HG03060 (cell line): ENCODE data around the gene FRRS1.

ENCODE experiments used
- ATAC-seq: cut with Tn5 transposase; IDR thresholded peaks from one replicate; pipeline ENCODE4 v1.9.1; 2021; ENCODE audit warnings: low read depth, moderate number of reproducible peaks; ENCODE audit not compliant: unreplicated experiment

FRRS1 gene

DNA sequence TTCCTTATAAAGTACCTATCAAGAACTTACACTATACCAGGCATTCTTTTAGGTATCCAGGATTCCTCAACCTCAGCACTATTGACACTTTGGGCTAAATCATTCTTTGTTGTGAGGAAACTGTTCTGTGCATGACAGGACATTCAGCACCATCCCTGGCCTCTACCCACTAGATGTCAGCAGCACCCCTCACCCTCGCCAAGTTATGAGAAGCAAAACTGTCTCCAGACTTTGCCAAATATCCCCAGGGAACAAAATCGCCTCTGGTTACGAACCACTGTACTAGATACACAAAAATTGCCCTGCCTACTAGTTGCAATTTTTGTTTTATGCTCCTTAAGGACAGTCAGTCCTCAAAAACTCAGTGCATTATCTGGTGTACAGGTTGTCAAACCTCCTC is 84.9 kb downstream of the FRRS1 start:
- no peak for ATAC-seq

DNA sequence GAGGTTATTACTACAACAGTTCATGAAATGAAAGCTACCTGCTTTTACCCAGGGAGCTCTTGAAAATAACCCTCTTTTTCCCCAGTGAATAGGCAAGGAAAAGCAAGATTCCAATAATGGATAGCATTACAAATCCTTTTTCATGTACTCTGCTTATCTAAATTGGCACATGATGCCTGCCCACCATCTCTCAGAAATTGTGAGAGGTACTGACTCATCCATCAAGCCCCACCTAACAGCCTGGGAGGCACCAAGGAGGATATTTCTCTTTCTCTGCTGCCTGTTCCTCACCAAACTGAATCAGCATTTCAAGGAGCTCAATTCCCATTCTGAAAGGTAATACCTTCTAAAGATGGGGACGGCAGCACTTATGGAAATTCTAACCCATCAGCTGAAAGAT is 86.2 kb downstream of the FRRS1 start:
- no peak for ATAC-seq

DNA sequence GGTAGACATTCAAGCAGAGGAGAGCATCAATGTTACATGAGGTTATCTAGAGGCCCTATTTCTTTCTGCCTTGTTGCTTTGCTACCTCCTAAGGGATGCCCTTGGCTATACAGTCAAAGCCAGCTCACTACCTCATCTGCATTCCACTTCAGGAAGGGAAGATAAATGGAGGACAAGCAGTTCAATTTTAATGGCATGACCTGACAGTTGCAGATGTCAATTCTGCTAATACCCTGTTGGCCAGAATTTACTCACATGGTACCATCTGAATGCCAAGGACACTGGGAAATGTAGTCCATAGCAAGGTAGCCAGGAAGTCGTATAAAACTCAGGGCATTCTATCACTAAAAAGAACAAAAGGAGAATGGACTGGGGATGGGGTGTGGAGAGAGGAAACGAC is 89.0 kb downstream of the FRRS1 start:
- ATAC-seq: no peak

DNA sequence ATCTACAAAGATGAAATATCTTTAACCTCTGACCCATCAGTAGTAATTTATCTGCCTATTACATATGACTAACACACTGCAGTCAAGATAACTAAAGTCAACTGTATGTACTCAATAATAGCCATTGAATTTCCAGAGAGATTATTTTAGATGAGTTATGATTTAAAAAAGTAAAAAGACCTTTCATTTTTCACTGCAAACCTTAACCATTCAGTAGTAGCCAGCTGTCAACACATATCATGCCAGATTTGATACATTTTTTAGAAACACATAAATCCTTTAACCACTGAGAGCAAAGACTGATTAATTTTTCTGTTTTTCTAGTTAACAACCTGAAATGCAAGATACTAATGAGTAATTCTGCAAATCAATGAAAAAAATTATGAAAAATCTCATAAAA is 89.6 kb downstream of the FRRS1 start:
- ATAC-seq: no peak

DNA sequence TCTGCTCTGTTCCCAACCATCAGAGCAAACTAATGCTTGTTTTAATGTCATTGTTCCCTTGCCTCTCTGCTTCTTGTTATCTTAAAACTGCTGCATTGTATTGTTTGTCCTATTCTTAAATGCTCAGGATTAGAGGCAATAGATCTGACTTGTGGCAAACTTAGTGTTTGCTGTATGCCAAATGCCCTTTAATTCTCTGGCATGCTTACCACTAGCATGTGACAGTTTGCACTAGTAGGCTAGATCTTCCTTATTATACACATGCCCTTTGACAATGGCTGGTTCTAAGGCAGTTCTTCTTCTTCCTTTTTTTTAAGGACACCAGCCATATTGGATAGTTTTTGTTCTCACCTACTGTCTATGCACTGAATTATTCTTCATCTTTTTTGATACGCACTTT is 90.4 kb downstream of the FRRS1 start:
- ATAC-seq: no peak

DNA sequence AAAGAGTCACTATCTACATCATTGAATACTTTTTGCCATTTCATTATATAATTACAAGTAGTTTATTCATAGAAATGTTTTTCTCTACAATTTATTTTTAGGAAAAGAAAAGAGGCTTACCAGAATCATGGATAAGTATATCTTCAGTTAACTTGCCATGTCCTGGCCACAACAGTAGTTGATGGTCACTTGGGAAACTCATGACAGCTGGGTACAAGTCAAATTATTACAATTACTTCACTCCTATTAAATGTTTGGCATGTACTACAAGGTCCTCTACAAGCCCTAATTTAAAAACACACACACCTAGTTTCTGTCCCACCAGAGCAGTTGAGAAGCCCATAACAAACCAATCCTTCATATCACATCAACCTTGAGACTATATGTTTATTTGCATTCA is 91.1 kb downstream of the FRRS1 start:
- no peak for ATAC-seq

DNA sequence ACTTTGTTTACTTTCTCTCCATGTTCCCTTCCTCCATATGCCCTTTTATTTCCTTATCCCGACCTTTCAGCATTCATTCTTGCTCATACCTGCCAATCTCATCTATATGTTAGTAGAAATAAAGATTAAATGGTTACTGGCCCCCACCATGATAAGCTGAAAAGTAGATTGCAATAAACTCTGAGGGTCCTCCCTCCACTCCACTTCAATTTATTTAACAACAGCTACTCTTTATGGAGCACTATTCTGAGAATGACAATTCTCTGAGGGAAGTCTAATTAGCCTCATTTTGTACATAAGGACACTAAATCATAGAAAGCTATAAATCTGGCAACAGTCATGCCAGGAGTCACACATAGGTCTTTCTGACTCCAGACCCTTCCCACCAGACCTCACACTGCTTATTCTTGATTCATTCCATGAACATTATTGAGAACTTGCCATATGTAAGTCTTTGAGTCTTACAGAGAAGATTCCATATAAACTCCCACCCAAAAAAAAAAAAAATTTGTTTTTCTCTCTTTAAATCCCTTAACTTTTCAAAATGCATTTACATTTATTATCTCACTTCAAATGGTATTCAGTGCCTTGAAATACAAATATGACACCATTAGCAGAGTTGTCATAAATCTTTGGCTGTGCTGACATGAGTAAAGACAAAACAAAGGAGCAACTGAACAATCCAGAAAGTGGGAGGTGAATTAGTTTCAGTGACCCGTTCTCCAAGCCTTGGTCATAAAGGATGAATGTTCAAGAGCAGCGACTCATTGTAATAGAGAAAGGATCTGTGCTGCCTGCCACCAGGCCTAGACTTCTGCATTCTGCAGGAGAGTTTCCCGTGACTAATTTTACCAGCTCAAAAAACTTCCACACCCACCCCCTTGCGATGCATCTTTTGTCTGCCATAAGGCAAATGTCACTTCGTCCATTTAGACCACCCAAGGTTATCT is 92.0 kb downstream of the FRRS1 start:
- ATAC-seq: no peak

DNA sequence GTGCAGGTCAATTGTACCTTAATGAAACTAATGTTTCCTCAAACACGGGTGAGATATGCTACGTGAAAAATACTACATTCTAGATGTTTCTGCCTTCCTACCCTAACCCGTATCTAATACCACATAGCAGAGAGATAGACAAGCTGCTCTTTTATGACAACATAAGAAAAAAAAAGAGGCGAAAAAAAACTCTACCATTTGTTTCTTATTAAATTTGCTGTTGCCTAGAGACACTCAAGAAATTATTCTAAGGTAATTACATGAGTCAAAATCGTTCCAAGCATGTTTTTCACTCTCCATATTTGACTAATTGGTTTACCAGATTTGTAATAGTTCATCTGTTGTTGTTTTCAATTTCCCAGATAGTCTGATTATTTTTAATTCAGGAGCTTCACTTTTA is 93.1 kb downstream of the FRRS1 start:
- no peak for ATAC-seq

DNA sequence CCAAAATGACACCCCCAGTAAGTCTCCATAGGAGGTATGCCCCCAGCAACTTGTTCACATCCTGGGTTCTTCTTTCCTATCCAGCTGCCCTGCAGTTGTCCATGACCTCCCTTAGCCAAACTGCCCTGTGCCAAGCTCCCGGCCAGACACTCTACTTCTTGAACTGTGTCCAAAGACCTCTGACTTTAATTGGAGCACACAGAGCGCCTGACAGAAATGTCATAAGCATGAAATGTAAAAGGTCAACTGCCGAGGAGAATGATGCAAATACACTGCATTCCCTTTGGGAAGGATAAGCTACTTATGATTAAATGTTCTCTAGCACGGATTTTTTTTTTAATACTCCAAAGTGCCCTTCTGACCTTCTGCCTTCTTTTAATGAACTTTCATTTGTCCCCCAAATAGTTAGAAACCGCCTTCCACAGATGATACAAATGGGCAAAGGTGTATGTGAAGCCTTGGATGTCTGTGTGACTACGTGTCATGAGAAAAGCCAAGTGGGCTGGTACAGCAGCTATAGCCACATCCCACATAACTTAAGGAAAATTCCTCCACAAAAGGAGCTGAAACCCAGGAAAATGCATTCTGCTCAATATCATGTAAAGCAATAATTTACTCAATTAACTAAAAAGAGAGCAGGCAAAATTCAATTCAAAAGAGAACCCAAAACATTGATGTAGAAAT is 93.8 kb downstream of the FRRS1 start:
- ATAC-seq: no peak

DNA sequence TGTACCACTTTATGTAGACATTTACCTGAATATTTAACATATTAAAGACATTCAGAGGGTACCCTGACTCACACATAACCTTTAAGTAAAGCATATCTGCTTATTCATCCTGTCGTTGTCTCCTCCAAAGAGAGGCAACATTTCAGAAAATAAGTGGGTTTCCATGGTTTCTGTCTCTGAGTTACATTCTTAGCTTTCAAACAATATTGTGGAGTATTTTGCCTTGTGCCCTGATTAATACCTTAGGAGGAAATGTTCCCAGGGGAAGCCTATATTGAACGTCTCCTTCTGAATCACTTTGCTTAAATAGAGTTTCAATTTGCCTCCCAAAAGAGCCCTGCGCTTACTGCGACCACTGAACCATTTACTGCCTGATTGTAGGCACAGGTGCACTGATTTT is 94.4 kb downstream of the FRRS1 start:
- ATAC-seq: no peak

DNA sequence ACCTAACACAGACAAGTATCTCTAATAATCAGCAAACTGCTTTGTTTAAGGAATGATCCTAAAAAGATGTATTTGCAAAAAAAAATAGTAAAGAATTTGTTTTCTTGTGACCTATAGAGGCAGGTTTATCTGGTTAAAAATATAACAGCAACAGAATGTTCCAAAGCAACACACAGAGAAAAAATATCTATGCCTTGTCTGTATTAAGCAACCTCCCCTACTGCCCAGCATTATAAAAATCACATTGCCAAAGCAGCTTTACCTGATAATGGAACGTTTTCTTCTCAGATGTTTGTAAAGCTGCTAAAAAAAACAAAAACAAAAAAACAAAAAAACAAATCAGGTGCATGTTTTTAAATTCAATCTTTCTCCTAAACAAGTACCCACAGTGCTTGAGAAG is 95.9 kb downstream of the FRRS1 start:
- no peak for ATAC-seq

DNA sequence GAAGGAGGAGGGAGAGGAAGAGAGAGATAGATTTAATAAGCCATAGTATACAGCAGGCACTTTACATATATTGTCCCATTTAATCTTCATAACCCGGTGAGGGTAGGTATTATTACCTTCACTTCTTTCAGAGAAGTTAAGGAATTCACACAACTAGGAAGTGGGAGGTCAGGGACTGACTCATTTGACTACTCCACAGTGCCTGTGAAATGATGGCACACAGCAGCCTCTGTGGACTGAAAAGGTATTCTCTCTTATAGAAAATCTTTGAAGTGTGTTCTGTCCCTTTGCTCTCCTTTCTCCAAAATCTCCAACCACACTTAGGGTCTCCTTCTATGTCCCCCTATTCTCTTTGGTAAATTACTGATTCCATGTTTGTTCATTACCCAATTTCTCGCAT is 96.6 kb downstream of the FRRS1 start:
- ATAC-seq: no peak

DNA sequence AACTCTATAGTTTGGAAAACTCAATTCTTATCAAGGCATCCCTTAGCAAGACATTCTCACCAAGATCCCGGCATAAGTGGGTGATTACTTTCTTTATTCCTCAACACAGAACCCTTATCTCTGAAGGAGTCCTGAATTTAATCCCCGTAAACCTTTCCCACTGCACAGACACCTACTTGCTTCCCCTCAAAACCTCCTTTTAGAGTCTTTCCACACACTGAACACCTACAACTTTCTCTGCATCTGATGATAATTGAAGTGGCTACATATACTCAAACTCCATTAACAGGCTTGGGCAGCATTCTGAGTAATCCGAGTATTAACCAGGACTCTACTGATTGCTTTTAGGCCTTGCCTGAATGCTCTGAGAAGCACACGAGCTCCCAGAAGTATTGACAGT is 97.1 kb downstream of the FRRS1 start:
- ATAC-seq: no peak

DNA sequence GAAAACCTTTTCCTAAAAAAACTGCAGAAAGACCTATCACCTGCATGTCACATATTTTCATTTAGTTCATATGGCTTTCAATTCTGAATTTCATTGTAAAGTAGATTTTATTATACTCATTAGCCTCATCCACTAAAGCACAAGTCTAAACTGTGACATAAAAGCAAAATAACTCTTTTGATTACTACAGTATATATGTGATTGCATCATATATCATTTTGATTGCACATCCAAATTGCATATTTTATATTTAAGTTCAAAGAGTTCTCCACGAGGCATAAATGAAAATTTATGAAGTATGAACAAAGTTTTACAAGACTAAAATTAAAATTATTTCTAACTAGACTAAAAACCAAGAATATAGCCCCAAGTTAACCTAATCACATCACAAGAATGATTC is 101.2 kb downstream of the FRRS1 start:
- no peak for ATAC-seq

DNA sequence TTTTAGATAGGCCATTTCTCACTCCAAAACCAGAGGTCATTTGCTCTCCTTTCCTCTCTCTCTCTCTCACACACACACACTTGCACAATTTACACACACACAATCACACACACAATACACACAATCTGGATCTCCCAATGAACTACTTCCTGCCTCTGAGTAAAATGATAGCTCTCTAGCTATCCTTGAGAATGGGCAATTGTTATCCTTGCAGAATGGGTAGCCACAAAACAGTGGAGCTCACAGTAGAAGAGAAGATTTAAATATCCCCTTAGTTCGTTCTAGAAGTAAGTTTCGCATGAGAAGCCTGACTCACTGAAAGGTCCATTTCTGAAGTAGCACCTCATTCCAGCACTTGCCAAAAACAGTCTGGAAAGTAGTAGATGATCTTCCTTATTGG is 102.9 kb downstream of the FRRS1 start:
- ATAC-seq: no peak

DNA sequence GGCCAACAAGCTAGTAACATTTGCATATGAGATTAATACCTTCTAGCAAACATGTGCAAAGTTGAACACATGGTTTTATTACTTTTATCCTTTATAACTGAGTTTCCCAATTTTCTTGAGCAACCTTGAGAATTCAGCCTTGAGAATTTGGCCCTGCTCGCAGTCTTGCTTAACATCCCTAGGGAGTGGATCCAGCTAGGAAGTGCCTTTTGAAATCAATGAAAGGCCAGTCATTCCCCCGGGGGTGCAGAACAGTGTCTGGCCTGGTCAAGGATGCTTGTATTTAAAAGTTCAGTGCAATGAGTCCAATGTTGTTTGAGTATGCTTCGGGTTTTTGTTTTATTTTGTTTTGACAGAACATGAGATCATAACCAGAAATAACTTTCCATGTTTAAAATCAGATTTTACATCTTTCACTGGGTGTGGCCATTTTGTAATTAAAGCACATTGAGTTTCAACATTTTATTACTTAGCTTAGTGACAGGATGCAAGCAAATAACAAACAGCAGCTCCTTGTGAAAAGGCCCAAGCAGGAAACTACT is 103.8 kb downstream of the FRRS1 start:
- no peak for ATAC-seq

DNA sequence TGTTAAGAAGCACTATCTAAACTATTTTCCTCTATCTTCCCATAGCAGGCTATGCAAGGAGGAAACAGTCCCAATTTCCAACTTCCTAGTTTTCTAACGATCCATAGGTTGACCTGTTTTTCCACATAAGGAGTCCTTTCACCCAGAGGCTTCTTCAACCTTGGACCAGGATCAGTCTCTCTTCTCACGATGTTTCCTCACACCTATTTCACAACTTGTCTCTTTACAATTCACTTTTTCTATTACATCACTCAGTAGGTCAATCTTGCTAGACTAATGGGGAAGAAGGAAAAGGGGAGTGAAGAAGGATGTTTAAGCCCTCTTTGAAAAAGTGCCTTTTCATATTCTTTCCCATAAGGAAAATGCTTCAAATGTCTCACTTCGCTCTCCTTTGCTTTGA is 104.7 kb downstream of the FRRS1 start:
- ATAC-seq: no peak

DNA sequence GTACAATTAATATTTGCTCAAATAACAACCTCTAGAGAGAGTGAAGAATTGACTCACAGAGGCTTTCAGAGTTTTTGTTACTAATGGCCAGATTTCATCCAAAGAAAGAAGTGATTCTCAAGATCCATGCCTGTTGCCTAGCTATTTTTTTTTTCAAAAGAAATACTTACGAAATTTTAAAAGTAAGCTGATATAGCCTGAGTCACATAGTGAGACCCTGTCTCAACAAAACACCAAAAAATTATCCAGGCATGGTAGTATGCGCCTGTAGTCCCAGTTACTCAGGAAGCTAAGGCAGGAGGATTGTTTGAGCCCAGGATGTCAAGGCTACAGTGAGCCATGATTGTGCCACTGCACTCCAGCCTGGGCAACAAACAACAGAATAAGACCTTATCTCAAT is 105.9 kb downstream of the FRRS1 start:
- no peak for ATAC-seq

DNA sequence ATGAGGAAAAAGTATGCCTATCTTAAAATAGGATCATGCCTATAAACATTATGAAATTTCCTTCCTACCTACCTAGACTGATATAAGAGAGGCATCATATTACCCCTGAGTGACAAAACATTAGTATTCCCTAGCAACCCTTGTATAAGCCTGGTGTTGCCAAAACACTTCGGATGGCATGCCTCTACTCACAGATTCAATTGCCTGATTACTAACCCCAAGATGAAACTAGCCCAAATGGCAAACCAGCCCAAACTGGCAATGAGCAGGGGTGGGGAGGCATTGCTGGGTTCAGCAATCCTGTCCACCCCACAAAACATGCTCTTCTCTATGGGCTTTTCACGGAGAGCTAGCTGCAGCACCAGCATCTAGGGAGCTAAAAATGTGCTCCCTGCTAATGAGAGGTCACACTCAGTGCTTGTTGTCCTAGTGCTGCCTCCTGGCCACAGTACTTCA is 106.7 kb downstream of the FRRS1 start:
- ATAC-seq: no peak
